Naive thymus-derived CD8-positive, alpha-beta T cell (primary cell): ENCODE measurements around the gene NDOR1. TPM values are rescaled to one million over a fixed set of nuclear protein-coding genes. Genes with fewer than 3 reads are reported as not detected.
"Not testable (repeated sequence)": the region's sequence is repeated elsewhere in the genome, so short reads cannot be mapped to it uniquely, and the experiment has no call there.

Experiments used
- ATAC-seq, 2 donors: fragments of 150-1000 bp; cut with Tn5 transposase in 1 of 2; sonication (Bioruptor Pico), chemical (Tn5 transposase) in 1 of 2; 1 replicate in 1 of 2; 2 replicates in 1 of 2; pipeline ENCODE4 v1.10.0; 2021; ENCODE audit warnings: mild to moderate bottlenecking in 2 of 2, moderate library complexity in 2 of 2
- POLR2A ChIA-PET: fragments of 350-600 bp; sonication (Branson Sonifier 250); formaldehyde crosslinking; loops from one replicate; lab custom pipeline; 2021; ENCODE audit warnings: antibody characterized with exemption; lab: Charles Lee
- DNase-seq, 10 donors: peaks; one replicate each; pipeline versions ENCODE4 v3.0.0 to v3.0.0-alpha.2; 2020 to 2022
- H3K27ac Mint-ChIP-seq, 10 donors: one replicate each; pipeline ENCODE4 v1.8.0; 2020 to 2022; ENCODE audit warnings: mild to moderate bottlenecking in 10 of 10, mixed read lengths in 10 of 10, moderate library complexity in 4 of 10, inconsistent platforms in 1 of 10
- H3K27me3 Mint-ChIP-seq, 5 donors: one replicate each; pipeline ENCODE4 v1.8.0; 2021 to 2022; ENCODE audit warnings: mixed read lengths in 5 of 5
- H3K36me3 Mint-ChIP-seq, 3 donors: one replicate each; pipeline ENCODE4 v1.8.0; 2020 to 2022; ENCODE audit warnings: mixed read lengths in 3 of 3, mild to moderate bottlenecking in 2 of 3, inconsistent platforms in 1 of 3
- H3K4me1 Mint-ChIP-seq, 4 donors: one replicate each; pipeline ENCODE4 v1.8.0; 2021 to 2022; ENCODE audit warnings: mixed read lengths in 4 of 4
- H3K4me3 Mint-ChIP-seq, 10 donors: one replicate each; pipeline ENCODE4 v1.8.0; 2020 to 2022; ENCODE audit warnings: mild to moderate bottlenecking in 10 of 10, mixed read lengths in 10 of 10, moderate library complexity in 6 of 10, inconsistent platforms in 1 of 10
- H3K9me3 Mint-ChIP-seq, 9 donors: one replicate each; pipeline ENCODE4 v1.8.0; 2020 to 2022; ENCODE audit warnings: mixed read lengths in 9 of 9, mild to moderate bottlenecking in 3 of 9, inconsistent platforms in 1 of 9, moderate library complexity in 1 of 9
- microRNA-seq: library from miRNA; unstranded; fragments of <30 nt; microRNA quantifications from one replicate; pipeline ENCODE4 v1.2.0, GENCODE V29; 2022; ENCODE audit warnings: borderline microRNAs expressed
- polyA plus RNA-seq, 3 donors: library from polyadenylated mRNA; unstranded; fragments of 300-500 nt; fragmentation: Illumina TruSeq; gene quantifications; one replicate each; pipeline ENCODE4 v1.2.3, GENCODE V29; 2021
- total RNA-seq, 8 experiments: library from RNA in 2 of 8; stranded (reverse) in 2 of 8; gene quantifications; one replicate each; pipeline ENCODE4 v1.2.3 and lab custom pipeline; 2021 to 2026

NDOR1 gene
- total and polyA plus RNA-seq, 5 experiments from 2014 or later = 2.4 to 39.8 (median 9.5) TPM

GRCh38 chr9:137256362-137256761 lies 50.9 kb downstream of the NDOR1 start:
- POLR2A ChIA-PET = interaction anchor here (0.6 to 8.2 kb wide), 9 partner anchors 9 to 293 kb away, joined by 3 to 139 read pairs (median 6); partner anchors contain the start of genes EXD3, MAN1B1 and TUBB4B
- Mint-ChIP-seq H3K4me1 (peaks cover 4 to 20% (median 12%) of the 10 kb centered on the region in 4 donors), H3K9me3 (no peaks in the 10 kb centered on the region), H3K27me3 (no peaks in the 10 kb centered on the region), H3K36me3 (peaks cover 0 to 17% (median 0%) of the 10 kb centered on the region in 3 donors), H3K27ac (peak overlapping the region in 1 of 10 donors; percentile 11), H3K4me3 (peak overlapping the region; percentile 84 to 96 (median 87))
- ATAC-seq (no peak), DNase-seq (no peak)

- DNase-seq (no peak), ATAC-seq (no peak)
- Mint-ChIP-seq H3K27ac (peak overlapping the region in 1 of 10 donors; percentile 19), H3K9me3 (no peaks in the 10 kb centered on the region), H3K36me3 (peaks cover 0 to 22% (median 3%) of the 10 kb centered on the region in 3 donors), H3K4me1 (peaks cover 4 to 22% (median 15%) of the 10 kb centered on the region in 4 donors), H3K27me3 (no peaks in the 10 kb centered on the region), H3K4me3 (peak overlapping the region; percentile 59 to 96 (median 86))
- POLR2A ChIA-PET = interaction anchor here (0.6 to 8.2 kb wide), 7 partner anchors 9 to 292 kb away, joined by 4 to 139 read pairs (median 6); partner anchors contain the start of genes MAN1B1 and TUBB4B
Measured at GRCh38 chr9:137256856-137257255, 51.4 kb downstream of the NDOR1 start.

- peaks cover 0 to 46% (median 9%) of the 10 kb centered on the region in 3 donors for H3K36me3 Mint-ChIP-seq
- not testable (repeated sequence) for ATAC-seq, H3K27ac Mint-ChIP-seq, H3K27me3 Mint-ChIP-seq, H3K4me1 Mint-ChIP-seq, H3K4me3 Mint-ChIP-seq, H3K9me3 Mint-ChIP-seq
- POLR2A ChIA-PET = interaction anchor here (1.2 kb wide), 1 partner anchor 8 kb away, joined by 4 read pairs; no protein-coding TSS in a partner anchor
- peak in 1 of 10 donors; percentile 38 for DNase-seq
Measured at GRCh38 chr9:137262173-137262908, 56.8 kb downstream of the NDOR1 start.

- POLR2A ChIA-PET = no interaction called here
- no peak for ATAC-seq
- Mint-ChIP-seq H3K9me3 (no peaks in the 10 kb centered on the region), H3K4me3 (no peak overlapping the region), H3K27me3 (no peaks in the 10 kb centered on the region), H3K27ac (no peak overlapping the region), H3K36me3 (peaks cover 0 to 51% (median 13%) of the 10 kb centered on the region in 3 donors), H3K4me1 (peaks cover 0 to 5% (median under 1%) of the 10 kb centered on the region in 4 donors)
- DNase-seq = no peak
Measured at GRCh38 chr9:137262909-137263285, 57.4 kb downstream of the NDOR1 start.

GRCh38 chr9:137263506-137263905 lies 58.0 kb downstream of the NDOR1 start:
- ATAC-seq = no peak
- DNase-seq = no peak
- Mint-ChIP-seq H3K9me3 (no peaks in the 10 kb centered on the region), H3K36me3 (peaks cover 0 to 54% (median 14%) of the 10 kb centered on the region in 3 donors), H3K4me1 (peaks cover under 1 to 5% (median under 1%) of the 10 kb centered on the region in 4 donors), H3K27me3 (no peaks in the 10 kb centered on the region), H3K4me3 (no peak overlapping the region), H3K27ac (no peak overlapping the region)
- POLR2A ChIA-PET = no interaction called here

GRCh38 chr9:137264067-137264466 lies 58.6 kb downstream of the NDOR1 start:
- Mint-ChIP-seq H3K36me3 (peaks cover 0 to 54% (median 18%) of the 10 kb centered on the region in 3 donors), H3K4me3 (no peak overlapping the region), H3K9me3 (no peaks in the 10 kb centered on the region), H3K4me1 (peaks cover 2 to 5% (median 4%) of the 10 kb centered on the region in 4 donors), H3K27me3 (no peaks in the 10 kb centered on the region), H3K27ac (peak overlapping the region in 1 of 10 donors; percentile 48)
- POLR2A ChIA-PET = no interaction called here
- DNase-seq (no peak), ATAC-seq (no peak)

GRCh38 chr9:137265496-137266161 lies 60.1 kb downstream of the NDOR1 start:
- Mint-ChIP-seq H3K9me3 (no peaks in the 10 kb centered on the region), H3K4me3 (no peak overlapping the region), H3K4me1 (peaks cover 5 to 13% (median 8%) of the 10 kb centered on the region in 4 donors), H3K27ac (no peak overlapping the region), H3K36me3 (peaks cover 0 to 62% (median 26%) of the 10 kb centered on the region in 3 donors), H3K27me3 (no peaks in the 10 kb centered on the region)
- POLR2A ChIA-PET = interaction anchor here (1.2 to 1.4 kb wide), 3 partner anchors 9 to 28 kb away, joined by 3 to 4 read pairs (median 4); no protein-coding TSS in a partner anchor
- ATAC-seq (no peak), DNase-seq (no peak)

- no peaks in the 10 kb centered on the region for H3K27me3 Mint-ChIP-seq
- ATAC-seq (no peak), DNase-seq (no peak)
- no peaks in the 10 kb centered on the region for H3K9me3 Mint-ChIP-seq
- peaks cover 0 to 60% (median 26%) of the 10 kb centered on the region in 3 donors for H3K36me3 Mint-ChIP-seq
- no peak overlapping the region for H3K4me3 Mint-ChIP-seq
- no peak overlapping the region for H3K27ac Mint-ChIP-seq
- H3K4me1 Mint-ChIP-seq = peaks cover 7 to 15% (median 9%) of the 10 kb centered on the region in 4 donors
- POLR2A ChIA-PET = interaction anchor here (1.2 to 1.4 kb wide), 2 partner anchors 10 to 28 kb away, joined by 3 to 4 read pairs; no protein-coding TSS in a partner anchor
Measured at GRCh38 chr9:137266162-137266527, 60.6 kb downstream of the NDOR1 start.

Small RNAs within 50 kb of the gene (microRNA-seq; reads per million reads assigned to microRNA genes)
- gene MIR3621 = not detected

Other genes with a start within 250 kb of the NDOR1 start
Only the 30 nearest of the 31 such genes appear.
- gene PTGDS, start 228.2 kb upstream of the NDOR1 start, total RNA-seq = under 1 TPM in 1 of 2 experiments, not detected in 1; 0.58 TPM
- 1 to 10 TPM in 1 of 3 donors, under 1 TPM in 1, not detected in 1; 0.31 to 3.2 TPM for gene PTGDS, start 228.2 kb upstream of the NDOR1 start, polyA plus RNA-seq
- gene LCNL1, start 222.7 kb upstream of the NDOR1 start, total RNA-seq = under 1 TPM; 0.44 to 0.74 TPM
- gene LCNL1, start 222.7 kb upstream of the NDOR1 start, polyA plus RNA-seq = not detected
- gene PAXX, start 213.3 kb upstream of the NDOR1 start, total RNA-seq = 100 to 1,000 TPM; 129 to 137 TPM
- 100 to 1,000 TPM; 104 to 119 (median 112) TPM for gene PAXX, start 213.3 kb upstream of the NDOR1 start, polyA plus RNA-seq
- gene CLIC3, start 209.1 kb upstream of the NDOR1 start, total RNA-seq = 10 to 100 TPM; 11.1 to 13.5 TPM
- 10 to 100 TPM in 2 of 3 donors, 1 to 10 TPM in 1; 7.0 to 30.2 (median 16.9) TPM for gene CLIC3, start 209.1 kb upstream of the NDOR1 start, polyA plus RNA-seq
- 10 to 100 TPM; 37.0 to 41.5 TPM for gene ABCA2, start 177.5 kb upstream of the NDOR1 start, total RNA-seq
- gene ABCA2, start 177.5 kb upstream of the NDOR1 start, polyA plus RNA-seq = 1 to 10 TPM; 3.9 to 9.4 (median 4.7) TPM
- under 1 TPM in 1 of 2 experiments, not detected in 1; 0.13 TPM for gene FUT7, start 173.6 kb upstream of the NDOR1 start, total RNA-seq
- gene FUT7, start 173.6 kb upstream of the NDOR1 start, polyA plus RNA-seq = 1 to 10 TPM; 1.2 to 1.6 (median 1.6) TPM
- gene NPDC1, start 159.5 kb upstream of the NDOR1 start, total RNA-seq = 1 to 10 TPM; 2.8 to 4.3 TPM
- gene NPDC1, start 159.5 kb upstream of the NDOR1 start, polyA plus RNA-seq = 1 to 10 TPM; 2.1 to 9.3 (median 4.2) TPM
- not detected for gene ENTPD2, start 151.6 kb upstream of the NDOR1 start, total RNA-seq
- not detected for gene ENTPD2, start 151.6 kb upstream of the NDOR1 start, polyA plus RNA-seq
- under 1 TPM; 0.27 to 0.44 TPM for gene SAPCD2, start 135.1 kb upstream of the NDOR1 start, total RNA-seq
- under 1 TPM in 2 of 3 donors, not detected in 1; 0.23 to 0.27 TPM for gene SAPCD2, start 135.1 kb upstream of the NDOR1 start, polyA plus RNA-seq
- 10 to 100 TPM; 25.2 to 28.7 TPM for gene UAP1L1, start 128.2 kb upstream of the NDOR1 start, total RNA-seq
- gene UAP1L1, start 128.2 kb upstream of the NDOR1 start, polyA plus RNA-seq = 1 to 10 TPM; 2.3 to 7.8 (median 2.8) TPM
- gene MAN1B1, start 118.7 kb upstream of the NDOR1 start, total RNA-seq = 10 to 100 TPM; 66.9 to 73.2 TPM
- 10 to 100 TPM; 30.6 to 46.6 (median 38.3) TPM for gene MAN1B1, start 118.7 kb upstream of the NDOR1 start, polyA plus RNA-seq
- 100 to 1,000 TPM; 278 to 298 TPM for gene DPP7, start 91.0 kb upstream of the NDOR1 start, total RNA-seq
- 100 to 1,000 TPM in 2 of 3 donors, 10 to 100 TPM in 1; 98.7 to 126 (median 121) TPM for gene DPP7, start 91.0 kb upstream of the NDOR1 start, polyA plus RNA-seq
- not detected for gene GRIN1, start 66.5 kb upstream of the NDOR1 start, total RNA-seq
- not detected for gene GRIN1, start 66.5 kb upstream of the NDOR1 start, polyA plus RNA-seq
- gene LRRC26, start 35.6 kb upstream of the NDOR1 start, total RNA-seq = not detected
- not detected for gene LRRC26, start 35.6 kb upstream of the NDOR1 start, polyA plus RNA-seq
- gene TMEM210, start 33.6 kb upstream of the NDOR1 start, total RNA-seq = not detected
- not detected for gene TMEM210, start 33.6 kb upstream of the NDOR1 start, polyA plus RNA-seq
- gene ANAPC2, start 17.1 kb upstream of the NDOR1 start, total RNA-seq = 100 to 1,000 TPM; 143 to 146 TPM
- 1 to 10 TPM; 3.4 to 5.9 (median 4.3) TPM for gene ANAPC2, start 17.1 kb upstream of the NDOR1 start, polyA plus RNA-seq
- gene SSNA1, start 17.0 kb upstream of the NDOR1 start, total RNA-seq = 10 to 100 TPM; 39.2 to 43.4 TPM
- gene SSNA1, start 17.0 kb upstream of the NDOR1 start, polyA plus RNA-seq = 100 to 1,000 TPM in 2 of 3 donors, 10 to 100 TPM in 1; 97.8 to 123 (median 119) TPM
- gene TPRN, start 5.0 kb upstream of the NDOR1 start, total RNA-seq = 10 to 100 TPM; 10.1 TPM
- under 1 TPM; 0.15 to 0.42 (median 0.39) TPM for gene TPRN, start 5.0 kb upstream of the NDOR1 start, polyA plus RNA-seq
- 10 to 100 TPM; 42.7 to 43.0 TPM for gene TMEM203, start 52 bp upstream of the NDOR1 start, total RNA-seq
- gene TMEM203, start 52 bp upstream of the NDOR1 start, polyA plus RNA-seq = 100 to 1,000 TPM; 128 to 163 (median 155) TPM
- gene RNF208, start 16.5 kb downstream of the NDOR1 start, total RNA-seq = 1 to 10 TPM in 1 of 2 experiments, under 1 TPM in 1; 0.91 to 1.7 TPM
- not detected for gene RNF208, start 16.5 kb downstream of the NDOR1 start, polyA plus RNA-seq
- under 1 TPM; 0.30 to 0.47 TPM for gene CYSRT1, start 19.5 kb downstream of the NDOR1 start, total RNA-seq
- not detected for gene CYSRT1, start 19.5 kb downstream of the NDOR1 start, polyA plus RNA-seq
- under 1 TPM in 1 of 2 experiments, not detected in 1; 0.21 TPM for gene RNF224, start 21.8 kb downstream of the NDOR1 start, total RNA-seq
- not detected for gene RNF224, start 21.8 kb downstream of the NDOR1 start, polyA plus RNA-seq
- gene SLC34A3, start 25.2 kb downstream of the NDOR1 start, total RNA-seq = not detected
- gene SLC34A3, start 25.2 kb downstream of the NDOR1 start, polyA plus RNA-seq = not detected
- 10 to 100 TPM; 60.2 TPM for gene TUBB4B, start 35.6 kb downstream of the NDOR1 start, total RNA-seq
- gene TUBB4B, start 35.6 kb downstream of the NDOR1 start, polyA plus RNA-seq = 10 to 100 TPM; 10.8 to 23.4 (median 22.5) TPM
- gene STPG3, start 45.6 kb downstream of the NDOR1 start, total RNA-seq = not detected
- not detected for gene STPG3, start 45.6 kb downstream of the NDOR1 start, polyA plus RNA-seq
- 10 to 100 TPM; 42.4 to 45.9 TPM for gene NELFB, start 49.6 kb downstream of the NDOR1 start, total RNA-seq
- 10 to 100 TPM; 20.4 to 29.7 (median 25.0) TPM for gene NELFB, start 49.6 kb downstream of the NDOR1 start, polyA plus RNA-seq
- 1 to 10 TPM in 1 of 2 experiments, under 1 TPM in 1; 0.91 to 1.4 TPM for gene TOR4A, start 72.0 kb downstream of the NDOR1 start, total RNA-seq
- gene TOR4A, start 72.0 kb downstream of the NDOR1 start, polyA plus RNA-seq = under 1 TPM in 2 of 3 donors, not detected in 1; 0.12 to 0.15 TPM
- gene NRARP, start 96.6 kb downstream of the NDOR1 start, total RNA-seq = 1 to 10 TPM; 2.4 to 2.5 TPM
- gene NRARP, start 96.6 kb downstream of the NDOR1 start, polyA plus RNA-seq = not detected
- 10 to 100 TPM; 26.4 to 28.3 TPM for gene EXD3, start 217.5 kb downstream of the NDOR1 start, total RNA-seq
- 1 to 10 TPM; 2.6 to 4.3 (median 3.9) TPM for gene EXD3, start 217.5 kb downstream of the NDOR1 start, polyA plus RNA-seq
- 1 to 10 TPM; 4.1 to 4.5 TPM for gene NOXA1, start 217.7 kb downstream of the NDOR1 start, total RNA-seq
- 1 to 10 TPM in 2 of 3 donors, under 1 TPM in 1; 0.75 to 1.1 (median 1.1) TPM for gene NOXA1, start 217.7 kb downstream of the NDOR1 start, polyA plus RNA-seq